ENCODE results near the gene KREMEN1.

KREMEN1 gene

GRCh38 chr22:29121124-29121523, 48.3 kb downstream of the KREMEN1 start:
- Histone ChIP-seq H3K36me3 (ENCODE audit: insufficient read depth, low read length) (peaks cover 45% of the 10 kb centered on the region; the same call in 1 of the 2 replicates), H3K4me3 (ENCODE audit: low read depth in 1 of 2, low read length in 2 of 2) (no peak overlapping the region), H3K4me2 (ENCODE audit: insufficient read depth, low read length) (no peak overlapping the region), H3K27ac (ENCODE audit: low read length) (no peak overlapping the region), H3K27me3 (ENCODE audit: insufficient read depth, low read length, poor library complexity) (no peaks in the 10 kb centered on the region), H4K20me1 (ENCODE audit: insufficient read depth, low read length) (no peaks in the 10 kb centered on the region), H2AFZ (ENCODE audit: low read depth, low read length) (no peak overlapping the region), H3K4me1 (ENCODE audit: insufficient read depth, low read length) (no peaks in the 10 kb centered on the region; the same call in 1 of the 2 replicates), H3K79me2 (ENCODE audit: insufficient read depth, low read length) (no peaks in the 10 kb centered on the region), H3K9me3 (ENCODE audit: insufficient read depth, low read length, severe bottlenecking) (peaks cover 8% of the 10 kb centered on the region), H3K9ac (ENCODE audit: low read depth, low read length) (no peak overlapping the region)
- no peak for DNase-seq
- no peak for TF ChIP-seq EZH2 (IDR thresholded peaks at IDR 0.05; ENCODE audit: borderline replicate concordance, low read depth, low read length, severe bottlenecking)
- TF ChIP-seq, protein P1, sequence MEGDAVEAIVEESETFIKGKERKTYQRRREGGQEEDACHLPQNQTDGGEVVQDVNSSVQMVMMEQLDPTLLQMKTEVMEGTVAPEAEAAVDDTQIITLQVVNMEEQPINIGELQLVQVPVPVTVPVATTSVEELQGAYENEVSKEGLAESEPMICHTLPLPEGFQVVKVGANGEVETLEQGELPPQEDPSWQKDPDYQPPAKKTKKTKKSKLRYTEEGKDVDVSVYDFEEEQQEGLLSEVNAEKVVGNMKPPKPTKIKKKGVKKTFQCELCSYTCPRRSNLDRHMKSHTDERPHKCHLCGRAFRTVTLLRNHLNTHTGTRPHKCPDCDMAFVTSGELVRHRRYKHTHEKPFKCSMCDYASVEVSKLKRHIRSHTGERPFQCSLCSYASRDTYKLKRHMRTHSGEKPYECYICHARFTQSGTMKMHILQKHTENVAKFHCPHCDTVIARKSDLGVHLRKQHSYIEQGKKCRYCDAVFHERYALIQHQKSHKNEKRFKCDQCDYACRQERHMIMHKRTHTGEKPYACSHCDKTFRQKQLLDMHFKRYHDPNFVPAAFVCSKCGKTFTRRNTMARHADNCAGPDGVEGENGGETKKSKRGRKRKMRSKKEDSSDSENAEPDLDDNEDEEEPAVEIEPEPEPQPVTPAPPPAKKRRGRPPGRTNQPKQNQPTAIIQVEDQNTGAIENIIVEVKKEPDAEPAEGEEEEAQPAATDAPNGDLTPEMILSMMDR (IDR thresholded peaks at IDR 0.05; ENCODE audit: borderline replicate concordance, extremely low read depth, low read length, poor library complexity, severe bottlenecking), result no peak
- no peak for ATAC-seq (ENCODE audit: insufficient read depth, low read depth)

- H3K27me3 ChIP-seq (ENCODE audit: insufficient read depth, low read length, poor library complexity), result no peaks in the 10 kb centered on the region
- H3K79me2 ChIP-seq (ENCODE audit: insufficient read depth, low read length), result no peaks in the 10 kb centered on the region
- no peak overlapping the region for H3K27ac ChIP-seq (ENCODE audit: low read length)
- H3K4me2 ChIP-seq (ENCODE audit: insufficient read depth, low read length), result no peak overlapping the region
- TF ChIP-seq, protein P1 (IDR thresholded peaks at IDR 0.05; ENCODE audit: borderline replicate concordance, extremely low read depth, low read length, poor library complexity, severe bottlenecking), result no peak
- TF ChIP-seq EZH2 (IDR thresholded peaks at IDR 0.05; ENCODE audit: borderline replicate concordance, low read depth, low read length, severe bottlenecking), result no peak
- no peaks in the 10 kb centered on the region for H4K20me1 ChIP-seq (ENCODE audit: insufficient read depth, low read length)
- H3K4me3 ChIP-seq (ENCODE audit: low read depth in 1 of 2, low read length in 2 of 2), result no peak overlapping the region
- H3K36me3 ChIP-seq (ENCODE audit: insufficient read depth, low read length), result peaks cover 45% of the 10 kb centered on the region; the same call in 1 of the 2 replicates
- H3K9me3 ChIP-seq (ENCODE audit: insufficient read depth, low read length, severe bottlenecking), result peaks cover 6% of the 10 kb centered on the region
- no peaks in the 10 kb centered on the region; the same call in 1 of the 2 replicates for H3K4me1 ChIP-seq (ENCODE audit: insufficient read depth, low read length)
- H2AFZ ChIP-seq (ENCODE audit: low read depth, low read length), result no peak overlapping the region
- ATAC-seq (ENCODE audit: insufficient read depth, low read depth), result peak; percentile 70
- no peak for DNase-seq
- no peak overlapping the region for H3K9ac ChIP-seq (ENCODE audit: low read depth, low read length)
Observed at GRCh38 chr22:29122041-29122440, 49.2 kb downstream of the KREMEN1 start.

- Histone ChIP-seq H2AFZ (ENCODE audit: low read depth, low read length) (no peak overlapping the region), H3K27me3 (ENCODE audit: insufficient read depth, low read length, poor library complexity) (no peaks in the 10 kb centered on the region), H3K9ac (ENCODE audit: low read depth, low read length) (no peak overlapping the region), H3K27ac (ENCODE audit: low read length) (no peak overlapping the region), H3K79me2 (ENCODE audit: insufficient read depth, low read length) (no peaks in the 10 kb centered on the region), H3K36me3 (ENCODE audit: insufficient read depth, low read length) (peaks cover 55% of the 10 kb centered on the region; the same call in 1 of the 2 replicates), H3K9me3 (ENCODE audit: insufficient read depth, low read length, severe bottlenecking) (no peaks in the 10 kb centered on the region), H3K4me3 (ENCODE audit: low read depth in 1 of 2, low read length in 2 of 2) (no peak overlapping the region), H3K4me2 (ENCODE audit: insufficient read depth, low read length) (no peak overlapping the region), H3K4me1 (ENCODE audit: insufficient read depth, low read length) (no peaks in the 10 kb centered on the region; the same call in 1 of the 2 replicates), H4K20me1 (ENCODE audit: insufficient read depth, low read length) (no peaks in the 10 kb centered on the region)
- ATAC-seq (ENCODE audit: insufficient read depth, low read depth) (no peak), DNase-seq (no peak)
- TF ChIP-seq EZH2 (IDR thresholded peaks at IDR 0.05; ENCODE audit: borderline replicate concordance, low read depth, low read length, severe bottlenecking), result no peak
- TF ChIP-seq, protein P1 (IDR thresholded peaks at IDR 0.05; ENCODE audit: borderline replicate concordance, extremely low read depth, low read length, poor library complexity, severe bottlenecking), result no peak
Observed at GRCh38 chr22:29124777-29125442, 52.1 kb downstream of the KREMEN1 start.

Measured in DND-41 (cell line).